Measurements from ENCODE around the gene GNPAT.

- TF ChIP-seq CTCF (conservative IDR thresholded peaks at IDR 0.05; ENCODE audit: low read depth, low read length), result no peak
- TF ChIP-seq RFX5 (IDR thresholded peaks at IDR 0.05; ENCODE audit: low read depth, low read length), result no peak
- no peak for TF ChIP-seq MAFK (IDR thresholded peaks at IDR 0.05; ENCODE audit: low read depth, low read length)
- TF ChIP-seq POLR2A (IDR thresholded peaks at IDR 0.05; ENCODE audit: low read depth, low read length), result no peak
- TF ChIP-seq RAD21 (IDR thresholded peaks at IDR 0.05; ENCODE audit: low read length), result no peak
- no peak for TF ChIP-seq MAZ (IDR thresholded peaks at IDR 0.05; ENCODE audit: borderline replicate concordance, low read depth, low read length)
- TF ChIP-seq CEBPB (IDR thresholded peaks at IDR 0.05; ENCODE audit: low read depth, low read length), result no peak
Measured at GRCh38 chr1:231214918-231215680, 25.9 kb upstream of the GNPAT start.
